ENCODE data around the gene ZNF135.

- no peak for TF ChIP-seq CTCF (IDR thresholded peaks at IDR 0.05; ENCODE audit: poor library complexity)
- no peak for TF ChIP-seq EZH2 (IDR thresholded peaks at IDR 0.05; ENCODE audit: borderline replicate concordance)
- TF ChIP-seq EZH2phosphoT487 (IDR thresholded peaks at IDR 0.05; ENCODE audit: low read depth, severe bottlenecking, unreplicated experiment), result no peak
Measured at GRCh38 chr19:58095328-58095727, 36.2 kb downstream of the ZNF135 start.
